IPS DF 4.7 (cell line): ENCODE measurements around the gene DDIAS.
"Not testable (repeated sequence)": the region's sequence is repeated elsewhere in the genome, so short reads cannot be mapped to it uniquely, and the experiment has no call there.

ENCODE experiments used
- DNase-seq: peaks from one replicate; pipeline ENCODE4 v3.0.0-alpha.2; 2013; ENCODE audit warnings: low spot score; ENCODE audit errors: extremely low read depth

DDIAS gene

DNA sequence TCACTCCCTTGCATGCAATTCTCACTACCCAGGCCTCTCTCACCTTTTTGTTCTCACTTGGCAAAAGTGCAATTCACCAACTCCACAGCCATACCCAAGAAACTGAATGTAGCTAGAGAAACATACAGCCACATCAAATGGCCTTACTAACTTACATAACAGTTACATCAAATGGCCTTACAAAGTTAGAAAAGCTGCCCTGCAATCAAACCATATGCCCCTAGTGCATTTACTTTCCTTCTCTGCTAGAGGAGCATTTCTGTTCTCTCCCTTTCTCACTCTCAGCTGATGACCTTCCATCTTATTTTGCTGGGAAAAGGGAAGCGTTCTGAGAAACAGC, 11.6 kb upstream of the DDIAS start:
- DNase-seq = no peak

DNA sequence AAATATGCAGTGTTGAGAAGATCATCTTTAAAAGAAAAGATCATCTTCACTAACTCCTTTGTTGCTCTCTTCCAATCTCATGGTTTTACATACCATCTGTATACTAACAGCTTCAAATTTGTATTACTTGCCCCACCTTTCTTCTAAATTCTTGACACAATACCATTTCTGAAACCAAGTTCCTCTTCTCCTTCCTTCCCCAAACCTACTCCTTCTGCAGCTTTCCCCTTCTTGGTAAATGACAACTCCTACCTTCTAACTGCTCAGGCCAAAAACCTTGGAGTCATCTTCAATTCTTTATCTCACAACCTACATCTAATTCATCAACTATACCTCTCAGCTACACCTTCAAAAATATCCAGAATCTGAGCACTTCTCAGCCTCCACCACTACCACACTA, 10.6 kb upstream of the DDIAS start:
- DNase-seq = no peak

DNA sequence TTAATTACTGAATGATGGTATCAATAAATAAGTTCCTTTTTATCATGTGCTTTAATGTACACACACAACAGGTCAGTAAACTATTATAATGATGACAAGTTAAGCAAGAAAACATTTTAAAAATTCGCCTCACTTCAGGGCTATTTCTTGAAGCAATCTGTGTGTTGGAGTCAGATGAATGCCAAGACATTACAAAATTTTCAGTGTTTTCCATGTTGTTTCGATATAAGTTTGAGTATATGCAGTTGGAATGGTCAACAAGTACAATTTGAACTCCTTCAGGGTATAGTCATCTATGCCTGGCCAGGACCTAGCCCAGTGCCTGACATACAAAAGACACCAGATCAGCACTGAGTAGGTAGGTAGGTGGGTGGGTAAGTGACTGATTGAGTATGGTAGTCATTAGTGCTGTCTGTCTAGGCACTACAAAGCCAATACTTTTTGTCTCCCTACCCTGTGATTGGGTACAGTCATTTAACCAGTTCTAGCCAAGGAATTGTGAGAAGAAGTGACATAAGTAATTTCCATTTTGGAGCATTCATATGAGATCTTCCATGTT, 8.8 kb upstream of the DDIAS start:
- no peak for DNase-seq

DNA sequence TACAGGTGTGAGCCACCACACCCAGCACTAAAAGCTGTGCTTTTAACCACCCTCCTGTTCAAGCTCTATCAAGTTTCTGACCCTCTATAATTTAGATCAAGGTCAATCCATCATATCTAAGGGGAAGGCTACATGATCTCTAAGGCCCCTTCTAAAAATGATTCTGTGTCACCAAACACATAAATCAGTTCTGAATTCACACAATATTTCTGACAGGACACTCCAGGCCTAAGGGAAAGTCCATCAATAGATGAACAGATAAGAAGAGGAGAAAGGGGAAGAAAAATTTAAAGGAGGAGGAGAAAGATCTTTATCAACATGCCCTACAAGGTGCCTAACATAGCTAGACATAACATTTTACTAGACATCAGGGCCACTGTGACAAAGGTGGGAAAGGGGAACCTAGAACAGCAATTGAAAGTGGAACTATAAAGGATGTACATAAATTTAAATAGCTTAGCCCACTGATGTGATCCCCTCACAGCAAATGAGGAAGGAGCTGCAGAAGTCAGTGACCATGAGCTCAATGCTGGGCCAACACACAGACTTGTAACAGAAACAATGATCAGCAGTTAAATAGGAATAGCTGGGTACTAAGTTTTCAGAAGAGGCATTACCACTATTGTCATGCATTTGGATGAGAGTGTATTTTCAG, 6.0 kb upstream of the DDIAS start:
- DNase-seq = no peak

DNA sequence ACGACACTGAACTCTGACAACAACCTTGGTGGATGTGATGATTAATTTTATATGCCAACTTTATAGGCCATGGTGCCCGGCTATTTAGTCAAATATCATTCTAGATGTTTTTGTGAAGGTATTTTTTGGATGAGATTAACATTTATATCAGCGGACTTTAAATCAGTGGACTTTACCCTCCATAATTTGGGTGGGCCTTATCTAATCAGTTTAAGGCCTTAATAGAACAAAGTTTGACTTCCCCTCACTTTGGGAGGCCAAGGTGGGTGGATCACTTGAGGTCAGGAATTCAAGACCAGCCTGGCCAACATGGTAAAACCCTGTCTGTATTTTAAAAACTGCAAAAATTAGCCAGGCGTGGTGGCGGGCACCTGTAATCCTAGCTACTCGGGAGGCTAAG, 5.4 kb upstream of the DDIAS start:
- no peak for DNase-seq

DNA sequence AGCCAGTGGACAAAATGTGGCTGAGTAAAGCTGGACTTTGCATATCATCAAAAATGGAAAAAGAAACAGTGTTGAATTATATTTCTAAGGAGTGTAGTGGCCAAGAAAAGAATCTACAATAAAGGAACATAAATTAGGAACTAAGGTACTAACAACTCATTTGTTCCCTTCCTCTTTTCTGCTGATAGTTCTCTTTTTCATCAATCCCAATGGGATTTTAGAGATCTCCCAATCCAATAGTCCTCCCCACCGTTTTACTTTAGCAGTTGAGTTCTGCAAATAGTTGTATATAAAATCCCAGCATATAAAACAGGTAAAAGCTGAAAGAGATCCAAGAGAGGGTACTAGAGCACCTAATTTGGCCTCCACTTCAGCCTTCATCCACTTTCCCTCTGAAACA, 3.3 kb upstream of the DDIAS start:
- DNase-seq = no peak

DNA sequence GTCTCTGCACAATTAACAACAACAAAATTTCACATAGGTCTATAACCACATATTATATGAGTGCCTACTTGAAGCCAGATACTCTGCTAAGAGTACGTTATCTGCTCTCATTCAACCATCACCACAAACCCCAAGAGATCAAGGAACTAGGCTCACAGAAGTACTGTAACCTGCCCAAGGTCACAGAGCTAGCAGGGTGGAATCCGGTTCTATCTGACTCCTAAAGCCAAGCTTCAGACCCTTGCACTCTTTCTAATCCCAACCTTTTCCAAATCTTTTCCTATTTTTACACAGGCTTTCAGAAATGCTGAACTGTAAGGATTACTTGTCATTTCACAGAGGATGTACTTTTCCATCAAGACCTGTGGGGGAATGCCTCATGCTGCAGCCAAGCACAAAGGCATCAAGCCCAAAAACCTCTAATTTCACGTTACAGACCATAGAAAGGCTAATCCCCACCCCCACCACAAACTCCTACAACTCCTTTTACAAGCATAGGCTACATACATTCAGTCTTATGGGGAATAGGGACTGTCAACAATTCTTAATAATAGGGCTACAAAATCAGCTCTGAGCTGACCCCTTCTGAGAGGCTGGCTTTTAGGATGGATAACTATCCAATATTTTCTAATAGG, 2.2 kb upstream of the DDIAS start:
- DNase-seq = no peak

DNA sequence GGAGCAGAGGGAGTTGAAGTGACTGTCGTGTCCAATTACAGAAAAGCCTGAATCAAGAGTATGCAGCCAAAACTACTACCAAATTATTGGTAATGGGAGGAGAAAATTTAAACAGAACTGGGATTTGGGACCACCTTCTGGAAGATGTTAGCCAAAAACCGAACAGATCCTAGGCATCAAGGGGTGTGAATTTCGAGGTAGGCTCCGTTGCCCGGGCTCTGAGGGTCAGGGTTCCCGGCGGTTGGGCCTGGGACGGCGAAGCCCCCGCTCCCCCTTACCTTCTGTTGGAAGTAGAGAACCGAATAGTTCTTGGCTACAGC, 1.6 kb upstream of the DDIAS start:
- no peak for DNase-seq

DNA sequence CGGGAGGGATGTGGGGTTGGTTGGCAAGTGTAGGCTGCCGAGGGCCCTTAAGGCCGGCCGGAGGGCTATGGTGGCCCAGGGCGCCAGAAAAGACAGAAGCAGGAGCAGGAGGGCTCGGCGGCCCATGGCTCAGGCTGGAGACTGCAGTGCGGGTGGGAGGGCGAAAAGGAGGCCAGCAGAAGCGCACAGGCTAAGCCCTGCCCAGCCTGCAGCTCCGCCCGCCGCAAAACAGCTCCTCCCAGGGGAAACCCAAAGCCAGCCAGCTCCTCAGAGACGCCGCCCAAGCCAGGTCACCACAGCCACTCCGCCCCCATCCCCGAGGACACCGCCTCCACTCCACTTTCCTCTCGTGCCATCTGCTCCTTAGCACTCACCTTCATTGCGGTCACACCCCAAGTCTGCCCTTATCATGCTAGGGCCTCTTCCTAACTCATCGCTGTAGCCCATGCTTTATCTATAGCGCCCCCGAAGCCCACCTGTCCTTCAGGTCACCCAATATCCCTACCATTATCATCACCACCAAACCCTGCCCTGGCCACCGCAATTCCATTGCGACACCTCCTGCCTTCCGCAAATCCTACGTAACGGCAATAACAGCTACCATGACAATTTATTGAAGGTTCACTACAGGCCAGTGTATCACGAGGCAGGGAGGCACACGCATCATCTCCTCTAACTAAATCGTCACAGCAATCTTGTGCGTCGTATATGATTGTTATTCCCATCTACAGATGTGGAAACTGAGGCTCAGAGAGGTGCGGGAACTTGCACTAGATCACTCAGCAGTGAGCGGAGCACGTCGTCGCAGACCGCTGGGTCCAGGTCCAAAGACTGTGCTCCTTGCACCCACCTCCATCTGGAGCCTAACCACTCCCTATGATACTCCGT, 1.0 kb upstream of the DDIAS start, which contains the start of gene PRCP:
Gene PRCP (minus strand): TSS at position 154 of the 888 bp plus-strand sequence. CDS start 28 bp downstream, at position 126.
- DNase-seq = peak; percentile 69

DNA sequence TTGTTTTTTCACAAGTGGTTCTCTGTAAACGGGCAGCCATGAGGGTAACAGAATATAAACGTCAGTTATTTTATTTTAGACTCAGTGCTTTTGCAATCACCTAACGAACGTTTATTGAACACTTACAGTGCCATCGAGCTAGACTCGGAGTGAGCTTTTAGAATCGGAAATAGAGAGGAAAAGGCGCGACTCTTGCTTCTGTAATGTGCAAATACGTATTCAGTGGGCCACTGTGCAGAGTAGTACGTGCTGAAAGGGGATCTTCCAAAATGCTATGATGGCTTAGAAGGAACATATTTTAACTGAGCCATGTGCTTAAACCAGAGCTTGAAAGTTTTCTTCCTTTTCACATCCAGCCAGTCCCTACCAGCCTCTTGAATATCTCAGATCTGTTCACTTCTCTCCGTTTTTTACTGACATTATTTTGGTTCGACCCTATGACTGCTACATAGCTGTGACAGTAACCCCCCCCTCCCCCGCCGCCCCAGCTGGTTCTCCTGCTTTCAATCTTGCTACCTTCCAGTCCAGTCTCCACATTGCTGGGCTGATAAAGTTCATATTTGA, 468 bp downstream of the DDIAS start:
- DNase-seq = no peak

DNA sequence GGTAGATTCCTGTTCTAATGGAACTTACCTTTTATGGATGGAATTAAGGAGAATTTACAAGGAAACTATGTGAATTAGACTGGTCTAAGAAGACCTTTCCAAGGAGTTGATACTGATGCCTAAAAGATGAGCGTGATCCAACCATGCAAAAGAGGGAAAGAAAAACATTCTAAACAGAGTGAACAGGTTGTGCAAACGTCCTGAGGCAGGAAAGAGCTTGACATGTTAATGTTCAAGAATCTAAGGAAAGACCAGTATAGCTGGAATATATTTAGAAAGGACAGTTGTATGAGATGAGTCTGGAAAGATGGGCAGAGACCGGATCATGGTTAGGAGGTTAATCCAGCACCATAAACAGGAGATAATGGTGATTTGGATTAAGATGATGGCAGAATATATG, 1.3 kb downstream of the DDIAS start:
- DNase-seq = no peak

DNA sequence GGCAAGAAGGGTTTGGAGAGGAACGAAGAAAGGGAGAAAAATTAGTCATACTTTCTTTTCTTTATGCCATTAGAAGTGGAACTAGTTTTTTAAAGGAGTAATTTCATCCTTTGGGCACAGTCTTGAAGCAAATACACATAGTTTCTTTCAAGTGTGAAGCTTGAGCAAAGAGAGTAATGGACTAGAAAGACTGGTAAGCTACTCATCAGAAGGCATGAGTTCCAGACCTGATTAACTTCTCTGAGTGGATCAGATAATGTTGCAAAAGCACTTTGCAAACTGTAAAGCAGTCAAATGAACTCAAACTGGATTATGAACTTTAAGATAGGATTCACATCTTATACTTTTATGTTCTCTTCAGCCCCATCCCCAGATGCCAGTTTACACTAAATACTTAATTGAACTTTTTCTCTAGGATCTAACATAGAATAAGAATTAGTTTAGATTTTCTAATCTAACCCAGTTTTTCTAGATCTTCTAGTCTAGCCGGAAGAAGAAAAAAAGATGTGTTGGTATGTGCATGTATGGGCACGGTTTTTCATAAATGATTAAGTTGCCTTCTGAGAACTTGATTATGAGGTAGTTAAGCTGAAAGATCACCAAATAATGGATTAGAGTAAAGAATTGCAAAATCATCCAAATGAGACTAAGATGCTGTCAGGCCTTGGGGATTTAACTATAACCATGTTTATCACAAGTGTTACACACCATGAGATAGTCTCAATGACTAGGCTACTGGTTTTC, 2.5 kb downstream of the DDIAS start:
- DNase-seq = no peak

DNA sequence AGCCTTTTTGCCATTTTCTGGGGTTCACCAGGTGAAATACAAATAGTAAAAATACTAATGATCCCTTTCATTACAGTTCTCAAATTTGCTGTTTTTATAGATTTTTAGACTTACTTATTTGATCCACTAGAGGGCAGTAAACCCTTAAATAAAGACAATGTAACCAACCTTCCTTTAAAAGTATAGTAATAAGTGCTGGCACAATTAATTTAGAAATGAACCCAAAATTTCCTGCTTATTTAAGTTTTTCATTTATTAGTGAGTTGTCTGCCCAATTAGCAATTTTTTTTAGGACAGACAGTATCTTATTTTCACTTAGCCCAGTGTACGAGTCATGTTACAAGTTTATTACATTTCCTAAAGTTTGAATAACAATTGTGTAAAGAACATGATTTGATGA, 4.7 kb downstream of the DDIAS start:
- DNase-seq = no peak

DNA sequence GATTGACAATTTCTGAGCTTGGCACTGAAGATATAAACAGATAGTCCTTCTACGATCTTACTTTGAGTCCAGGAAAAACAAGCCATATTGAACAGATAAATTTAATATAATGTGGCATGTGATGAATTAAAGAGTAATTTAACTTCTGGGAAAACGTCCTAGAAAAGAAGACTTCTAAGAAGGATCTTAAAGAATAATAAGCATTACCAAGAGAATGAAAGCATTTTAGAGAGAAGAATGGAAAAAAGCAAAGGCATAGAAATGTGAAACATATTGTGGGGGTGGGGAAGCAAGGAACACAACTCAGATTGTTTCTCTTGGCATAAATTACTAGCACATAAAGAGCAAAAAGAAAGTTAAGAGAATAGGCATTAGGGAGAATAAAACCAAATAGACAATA, 5.4 kb downstream of the DDIAS start:
- no peak for DNase-seq

DNA sequence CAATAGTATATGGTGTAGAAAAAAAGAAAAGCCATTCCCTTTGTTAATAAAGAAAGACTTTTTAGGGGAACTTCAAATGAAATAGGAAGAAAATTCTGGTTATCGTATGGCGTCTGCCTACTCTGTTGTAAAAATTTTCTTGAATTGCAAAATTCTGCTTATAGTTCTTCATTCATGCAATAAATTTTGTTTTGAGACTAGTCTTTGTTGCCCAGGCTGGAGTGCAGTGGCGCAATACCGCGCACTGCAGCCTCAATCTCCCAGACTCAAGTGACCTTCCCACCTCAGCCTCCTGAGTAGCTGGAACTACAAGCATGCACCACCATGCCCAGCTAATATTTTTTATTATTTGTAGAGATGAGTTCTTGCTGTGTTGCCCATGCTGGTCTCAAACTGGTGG, 5.8 kb downstream of the DDIAS start:
- DNase-seq = no peak

DNA sequence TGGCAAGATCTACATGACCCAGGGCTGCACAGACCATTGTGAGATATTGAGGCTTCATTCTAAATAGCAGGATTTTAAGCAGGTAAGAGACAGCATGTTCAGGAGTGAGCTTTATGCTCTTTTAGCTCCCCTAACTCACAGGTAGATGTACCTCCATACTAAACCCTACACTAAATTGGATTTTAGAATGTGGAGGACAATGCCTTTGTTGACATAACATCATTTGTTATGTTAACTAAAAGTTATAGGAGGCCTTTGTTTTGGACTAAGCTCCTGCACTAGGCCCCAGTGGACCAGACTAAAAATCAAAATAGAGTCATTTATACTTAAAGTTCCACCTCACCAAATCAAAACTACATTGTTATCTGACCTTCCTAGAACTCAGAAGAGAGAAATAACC, 6.8 kb downstream of the DDIAS start:
- DNase-seq = no peak

DNA sequence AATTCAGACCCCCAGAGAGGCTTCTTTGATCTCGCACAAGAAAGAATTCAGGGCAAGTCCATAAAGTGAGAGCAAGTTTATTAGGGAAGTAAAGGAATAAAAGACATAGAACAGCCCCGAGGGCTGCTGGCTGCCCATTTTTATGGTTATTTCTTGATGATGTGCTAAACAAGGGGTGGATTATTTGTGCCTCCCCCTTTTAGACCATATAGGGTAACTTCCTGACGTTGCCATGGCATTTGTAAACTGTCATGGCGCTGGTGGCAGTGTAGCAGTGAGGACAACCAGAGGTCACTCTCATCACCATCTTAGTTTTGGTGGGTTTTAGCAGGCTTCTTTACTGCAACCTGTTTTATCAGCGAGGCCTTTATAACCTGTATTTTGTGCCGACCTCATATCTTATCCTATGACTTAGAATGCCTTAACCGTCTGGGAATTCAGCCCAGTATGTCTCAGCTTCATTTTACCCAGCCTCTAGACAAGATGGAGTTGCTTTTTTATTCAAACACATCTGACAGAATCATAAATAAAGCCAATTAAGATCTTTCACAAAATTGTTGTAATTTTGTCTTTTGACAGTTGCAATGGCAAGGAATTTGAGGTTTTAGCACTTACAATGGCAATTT, 7.6 kb downstream of the DDIAS start:
- DNase-seq = no peak

DNA sequence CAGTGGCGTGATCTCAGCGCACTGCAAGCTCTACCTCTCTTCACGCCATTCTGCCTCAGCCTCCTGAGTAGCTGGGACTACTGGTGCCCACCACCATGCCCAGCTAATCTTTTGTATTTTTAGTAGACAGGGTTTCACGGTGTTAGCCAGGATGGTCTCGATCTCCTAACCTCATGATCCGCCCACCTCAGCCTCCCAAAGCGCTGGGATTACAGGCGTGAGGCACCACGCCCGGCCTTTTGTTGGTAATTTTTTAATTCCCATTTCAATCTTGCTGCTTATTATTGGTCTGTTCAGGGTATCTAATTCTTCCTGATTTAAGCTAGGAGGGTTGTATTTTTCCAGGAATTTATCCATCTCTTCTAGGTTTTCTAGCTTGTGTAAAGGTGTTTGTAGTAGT, 18.2 kb downstream of the DDIAS start:
- DNase-seq = not testable (repeated sequence)

DNA sequence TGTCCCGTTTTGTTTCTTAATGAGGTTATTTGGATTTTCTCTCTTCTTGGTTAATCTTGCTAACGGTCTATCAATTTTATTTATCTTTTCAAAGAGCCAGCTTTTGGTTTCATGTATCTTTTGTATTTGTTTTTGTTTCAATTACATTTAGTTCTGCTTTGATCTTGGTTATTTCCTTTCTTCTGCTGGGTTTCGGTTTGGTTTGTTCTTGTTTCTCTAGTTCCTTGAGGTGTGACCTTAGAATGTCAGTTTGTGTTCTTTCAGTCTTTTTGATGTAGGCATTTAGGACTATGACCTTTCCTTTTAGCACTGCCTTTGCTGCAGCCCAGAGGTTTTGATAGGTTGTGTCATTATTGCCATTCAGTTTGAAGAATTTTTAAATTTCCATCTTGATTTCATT, 18.7 kb downstream of the DDIAS start:
- DNase-seq = not testable (repeated sequence)

DNA sequence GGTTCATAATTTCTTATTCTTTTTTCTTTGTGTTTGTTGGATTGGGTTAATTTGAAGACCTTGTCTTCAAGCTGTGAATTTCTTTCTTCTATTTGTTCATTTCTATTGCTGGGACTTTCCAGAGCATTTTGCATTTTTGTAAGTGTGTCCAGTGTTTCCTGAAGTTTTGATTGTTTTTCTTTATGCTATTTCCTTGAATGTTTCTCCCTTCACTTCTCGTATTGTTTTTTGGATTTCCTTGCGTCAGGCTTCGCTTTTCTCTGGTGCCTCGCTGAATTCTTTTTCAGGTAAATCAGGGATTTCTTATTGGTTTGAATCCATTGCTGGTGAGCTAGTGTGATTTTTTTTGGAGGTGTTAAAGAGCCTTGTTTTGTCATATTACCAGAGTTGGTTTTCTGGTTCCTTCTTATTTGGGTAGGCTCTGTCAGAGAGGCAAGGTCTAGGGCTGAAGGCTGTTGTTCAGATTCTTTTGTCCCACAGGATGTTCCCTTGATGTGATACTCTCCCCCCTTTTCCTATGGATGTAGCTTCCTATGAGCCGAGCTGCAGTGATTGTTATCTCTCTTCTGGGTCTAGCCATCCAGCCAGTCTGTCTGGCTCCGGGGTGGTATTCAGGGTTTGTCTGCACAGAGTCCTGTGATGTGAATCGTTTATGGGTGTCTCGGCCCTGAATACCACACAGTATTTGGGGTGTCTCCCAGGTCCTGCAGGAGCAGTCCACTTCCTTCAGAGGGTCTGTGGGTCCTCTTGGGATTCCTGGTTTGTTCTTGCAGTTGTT, 21.0 kb downstream of the DDIAS start:
- not testable (repeated sequence) for DNase-seq
